H9 (cell line): ENCODE data around the gene HES6. TPM values are rescaled to one million over a fixed set of nuclear protein-coding genes. Genes with fewer than 3 reads are reported as not detected.

ENCODE experiments used
- DNase-seq: peaks from one replicate; pipeline ENCODE4 v3.0.0-alpha.2; 2017
- H2AFZ ChIP-seq: one replicate; pipeline ENCODE4 v1.6.1; 2013; ENCODE audit warnings: mild to moderate bottlenecking, low read length, control low read depth, moderate library complexity
- H2AK5ac ChIP-seq: 2 replicates; pipeline ENCODE4 v1.6.1; 2013; ENCODE audit warnings: low read length, control low read depth, mixed read lengths; ENCODE audit not compliant: insufficient read length
- H2BK120ac ChIP-seq: one replicate; pipeline ENCODE4 v1.6.1; 2013; ENCODE audit warnings: low read depth, mild to moderate bottlenecking, low read length, control low read depth, inconsistent platforms; ENCODE audit not compliant: poor library complexity, severe bottlenecking
- H2BK12ac ChIP-seq: 2 replicates; pipeline ENCODE4 v1.6.1; 2013; ENCODE audit warnings: low read length, control low read depth, mixed read lengths, low read depth; ENCODE audit not compliant: insufficient read length
- H2BK15ac ChIP-seq: 2 replicates; pipeline ENCODE4 v1.6.1; 2013; ENCODE audit warnings: low read depth, low read length, control low read depth
- H2BK20ac ChIP-seq: one replicate; pipeline ENCODE4 v1.6.1; 2013; ENCODE audit warnings: low read depth, mild to moderate bottlenecking, low read length, control low read depth, inconsistent platforms; ENCODE audit not compliant: poor library complexity, severe bottlenecking
- H2BK5ac ChIP-seq: 2 replicates; pipeline ENCODE4 v1.6.1; 2013; ENCODE audit warnings: low read length, control low read depth, mixed read lengths; ENCODE audit not compliant: insufficient read length
- H3K14ac ChIP-seq: 2 replicates; pipeline ENCODE4 v1.6.1; 2013; ENCODE audit warnings: low read length, control low read depth; ENCODE audit not compliant: insufficient read depth
- H3K18ac ChIP-seq: 2 replicates; pipeline ENCODE4 v1.6.1; 2013; ENCODE audit warnings: low read depth, mild to moderate bottlenecking, mixed read lengths, low read length, control low read depth; ENCODE audit not compliant: insufficient read length
- H3K23ac ChIP-seq: 2 replicates; pipeline ENCODE4 v1.6.1; 2013; ENCODE audit warnings: low read length, control low read depth, mixed read lengths, low read depth; ENCODE audit not compliant: insufficient read length
- H3K23me2 ChIP-seq: 2 replicates; pipeline ENCODE4 v1.6.1; 2013; ENCODE audit warnings: low read depth, mild to moderate bottlenecking, mixed read lengths, low read length, control low read depth; ENCODE audit not compliant: insufficient read length, poor library complexity, severe bottlenecking
- H3K27ac ChIP-seq: 2 replicates; pipeline ENCODE4 v1.5.1; 2013; ENCODE audit warnings: low read length, control low read depth, mixed read lengths, low read depth; ENCODE audit not compliant: insufficient read length
- H3K27me3 ChIP-seq: 2 replicates; pipeline ENCODE4 v1.6.1; 2013; ENCODE audit warnings: low read length, control low read depth, inconsistent platforms; ENCODE audit not compliant: insufficient read depth
- H3K4ac ChIP-seq: 2 replicates; pipeline ENCODE4 v1.6.1; 2013; ENCODE audit warnings: low read depth, mild to moderate bottlenecking, control low read depth, inconsistent platforms, low read length, moderate library complexity
- H3K4me1 ChIP-seq: 2 replicates; pipeline ENCODE4 v1.6.1; 2013; ENCODE audit warnings: low read length, control low read depth, inconsistent platforms; ENCODE audit not compliant: insufficient read depth
- H3K4me2 ChIP-seq: 2 replicates; pipeline ENCODE4 v1.6.1; 2013; ENCODE audit warnings: low read length, control low read depth, mixed read lengths; ENCODE audit not compliant: insufficient read length, insufficient read depth
- H3K56ac ChIP-seq: 2 replicates; pipeline ENCODE4 v1.6.1; 2013; ENCODE audit warnings: low read depth, mild to moderate bottlenecking, mixed read lengths, low read length, control low read depth; ENCODE audit not compliant: insufficient read length
- H3K79me1 ChIP-seq: 2 replicates; pipeline ENCODE4 v1.6.1; 2013; ENCODE audit warnings: low read depth, mild to moderate bottlenecking, moderate library complexity, low read length, control low read depth, inconsistent platforms; ENCODE audit not compliant: insufficient read depth, poor library complexity, severe bottlenecking
- H3K79me2 ChIP-seq: 2 replicates; pipeline ENCODE4 v1.6.1; 2013; ENCODE audit warnings: low read length, control low read depth, inconsistent platforms; ENCODE audit not compliant: insufficient read depth
- H3K9ac ChIP-seq: 2 replicates; pipeline ENCODE4 v1.6.1; 2013; ENCODE audit warnings: low read length, control low read depth, mixed read lengths; ENCODE audit not compliant: insufficient read length; ENCODE audit errors: extremely low read depth
- H3K9me3 ChIP-seq: one replicate; pipeline ENCODE4 v1.6.1; 2013; ENCODE audit warnings: low read depth, low read length, inconsistent platforms; ENCODE audit not compliant: control insufficient read depth
- H3T11ph ChIP-seq: one replicate; pipeline ENCODE4 v1.6.1; 2013; ENCODE audit warnings: mild to moderate bottlenecking, low read length, control low read depth, inconsistent platforms
- H4K20me1 ChIP-seq: one replicate; pipeline ENCODE4 v1.6.1; 2013; ENCODE audit not compliant: control insufficient read depth, insufficient read length, insufficient read depth
- H4K5ac ChIP-seq: 2 replicates; pipeline ENCODE4 v1.6.1; 2013; ENCODE audit warnings: low read depth, mild to moderate bottlenecking, mixed read lengths, low read length, control low read depth; ENCODE audit not compliant: insufficient read length
- H4K8ac ChIP-seq: replicated peaks from 2 replicates; pipeline ENCODE4 v1.6.1; 2013; ENCODE audit warnings: low read length, control low read depth, mixed read lengths, low read depth; ENCODE audit not compliant: insufficient read length
- H4K91ac ChIP-seq: 2 replicates; pipeline ENCODE4 v1.6.1; 2013; ENCODE audit warnings: low read depth, mild to moderate bottlenecking, moderate library complexity, mixed read lengths, low read length, control low read depth; ENCODE audit not compliant: insufficient read length
- H3K27ac Mint-ChIP-seq, 3 experiments: 2 replicates in 2 of 3; 3 replicates in 1 of 3; pipeline ENCODE4 v1.8.0; 2020 to 2021; ENCODE audit warnings: mixed read lengths in 3 of 3, mild to moderate bottlenecking in 1 of 3, moderate library complexity in 1 of 3
- H3K27me3 Mint-ChIP-seq: 2 replicates; pipeline ENCODE4 v1.8.0; 2021; ENCODE audit warnings: low read depth, mild to moderate bottlenecking, moderate library complexity, mixed read lengths
- H3K36me3 Mint-ChIP-seq, 3 experiments: 2 replicates in 2 of 3; 3 replicates in 1 of 3; pipeline ENCODE4 v1.8.0; 2020 to 2021; ENCODE audit warnings: low read depth in 3 of 3, mixed read lengths in 3 of 3; ENCODE audit not compliant: insufficient read depth in 1 of 3
- H3K4me1 Mint-ChIP-seq, 2 experiments: 2 replicates each; pipeline ENCODE4 v1.8.0; 2020; ENCODE audit warnings: mixed read lengths in 2 of 2
- H3K4me3 Mint-ChIP-seq, 2 experiments: 2 replicates in 1 of 2; 3 replicates in 1 of 2; pipeline ENCODE4 v1.8.0; 2020 to 2021; ENCODE audit warnings: mild to moderate bottlenecking in 2 of 2, mixed read lengths in 2 of 2, moderate library complexity in 1 of 2
- H3K9me3 Mint-ChIP-seq, 2 experiments: 2 replicates in 1 of 2; 3 replicates in 1 of 2; pipeline ENCODE4 v1.8.0; 2020; ENCODE audit warnings: mild to moderate bottlenecking in 2 of 2, mixed read lengths in 2 of 2, moderate library complexity in 1 of 2
- CTCF ChIP-seq: fragments of 200-600 bp; sonication (generic); conservative IDR thresholded peaks from 3 replicates; pipeline ENCODE4 v1.8.0; 2021; ENCODE audit warnings: antibody characterized with exemption, mild to moderate bottlenecking
- WGBS: extraction: QIAGEN DNeasy Blood & Tissue Kit; methylation state at CpG from one replicate; pipeline ENCODE4 v1.1.7; 2013; ENCODE audit warnings: missing lambda C conversion rate, low lambda C conversion rate, mixed read lengths; ENCODE audit not compliant: insufficient read length; ENCODE audit errors: extremely low coverage; 5-methylcytosine and 5-hydroxymethylcytosine counted together
- total RNA-seq: library from RNA; stranded (reverse); gene quantifications from 2 replicates; pipeline ENCODE4 v1.2.1, GENCODE V29; 2021

HES6 gene
- total RNA-seq, 1 experiment from 2014 or later: 27.1 TPM

GRCh38 chr2:238231251-238231793, 8.5 kb downstream of the HES6 start:
- H3K9me3 Mint-ChIP-seq: no peaks in the 10 kb centered on the region; a peak in 2 of 5 replicates
- no peak overlapping the region for H3K9ac ChIP-seq

More at GRCh38 chr2:238231251-238231793, 8.5 kb downstream of the HES6 start:
- no CpG with 5 or more reads among the region's 46 CpGs for WGBS
- no peak overlapping the region for H3K14ac ChIP-seq
- no peak overlapping the region for H3K23ac ChIP-seq
- H3K9me3 ChIP-seq: no peaks in the 10 kb centered on the region
- no peak overlapping the region for H2BK20ac ChIP-seq
- H2BK5ac ChIP-seq: no peak overlapping the region
- no peak for TF ChIP-seq CTCF
- no peak overlapping the region for H3K4ac ChIP-seq
- H3K27ac Mint-ChIP-seq: no peak overlapping the region
- DNase-seq: peak; percentile 83
- peaks cover 12 to 14% of the 10 kb centered on the region in 2 experiments for H3K4me1 Mint-ChIP-seq
- no peak overlapping the region for H3T11ph ChIP-seq
- peak overlapping the region; percentile 76 to 85 for H3K4me3 Mint-ChIP-seq
- H2AFZ ChIP-seq: no peak overlapping the region
- H4K20me1 ChIP-seq: no peaks in the 10 kb centered on the region
- peaks cover 14% of the 10 kb centered on the region; the same call in 1 of the 2 replicates for H3K27me3 ChIP-seq
- peaks cover 79% of the 10 kb centered on the region for H3K27me3 Mint-ChIP-seq
- H2BK12ac ChIP-seq: no peak overlapping the region
- H3K79me2 ChIP-seq: no peaks in the 10 kb centered on the region
- H4K91ac ChIP-seq: no peak overlapping the region
- H4K8ac ChIP-seq: no peak overlapping the region
- no peak overlapping the region for H4K5ac ChIP-seq
- no peak overlapping the region for H3K27ac ChIP-seq
- H3K79me1 ChIP-seq: no peaks in the 10 kb centered on the region
- no peak overlapping the region for H3K18ac ChIP-seq
- peaks cover 0 to 2% (median 0%) of the 10 kb centered on the region in 3 experiments; a peak in 2 of 7 replicates for H3K36me3 Mint-ChIP-seq
- H3K4me2 ChIP-seq: peak overlapping the region; percentile 68
- H3K23me2 ChIP-seq: peaks cover 12% of the 10 kb centered on the region
- H2BK15ac ChIP-seq: no peak overlapping the region
- peaks cover 3% of the 10 kb centered on the region; the same call in 1 of the 2 replicates for H3K4me1 ChIP-seq
- H2AK5ac ChIP-seq: no peak overlapping the region
- H3K56ac ChIP-seq: no peak overlapping the region
- H2BK120ac ChIP-seq: no peak overlapping the region
